Mammary epithelial cell (primary cell): ENCODE measurements around the gene HSPA12B.

Experiments used
- EZH2 ChIP-seq: IDR thresholded peaks from 2 replicates; pipeline ENCODE4 v1.6.1; 2012; ENCODE audit warnings: low read length, inconsistent platforms, borderline replicate concordance
- TF ChIP-seq, protein P1 (sequence below), 2 donors: IDR thresholded peaks in 1 of 2; conservative IDR thresholded peaks in 1 of 2; 2 replicates each; pipeline ENCODE4 v1.5.1; 2011 to 2012; ENCODE audit warnings: inconsistent platforms in 2 of 2, low read length in 2 of 2, mild to moderate bottlenecking in 2 of 2, control low read depth in 1 of 2, low read depth in 1 of 2; ENCODE audit not compliant: insufficient read depth in 1 of 2; ENCODE audit errors: extremely low read depth in 1 of 2

DNA sequence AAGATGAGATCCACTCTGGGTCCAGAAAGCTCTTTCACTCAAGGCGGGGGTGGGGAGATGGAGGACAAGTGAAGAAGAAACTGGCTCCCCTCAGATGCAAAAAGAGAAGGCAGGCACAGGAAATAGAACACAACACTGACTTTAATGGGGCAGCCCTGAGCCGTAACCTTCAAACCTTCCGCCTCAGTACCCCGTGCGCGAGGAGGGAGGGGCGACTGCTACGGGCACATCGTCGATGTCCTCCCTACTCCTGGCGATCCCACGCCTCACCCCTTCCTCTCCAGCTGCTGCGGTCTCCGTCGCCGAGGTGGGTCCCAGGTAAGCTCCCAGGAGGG lies 44.9 kb downstream of the HSPA12B start:
- TF ChIP-seq, protein P1, sequence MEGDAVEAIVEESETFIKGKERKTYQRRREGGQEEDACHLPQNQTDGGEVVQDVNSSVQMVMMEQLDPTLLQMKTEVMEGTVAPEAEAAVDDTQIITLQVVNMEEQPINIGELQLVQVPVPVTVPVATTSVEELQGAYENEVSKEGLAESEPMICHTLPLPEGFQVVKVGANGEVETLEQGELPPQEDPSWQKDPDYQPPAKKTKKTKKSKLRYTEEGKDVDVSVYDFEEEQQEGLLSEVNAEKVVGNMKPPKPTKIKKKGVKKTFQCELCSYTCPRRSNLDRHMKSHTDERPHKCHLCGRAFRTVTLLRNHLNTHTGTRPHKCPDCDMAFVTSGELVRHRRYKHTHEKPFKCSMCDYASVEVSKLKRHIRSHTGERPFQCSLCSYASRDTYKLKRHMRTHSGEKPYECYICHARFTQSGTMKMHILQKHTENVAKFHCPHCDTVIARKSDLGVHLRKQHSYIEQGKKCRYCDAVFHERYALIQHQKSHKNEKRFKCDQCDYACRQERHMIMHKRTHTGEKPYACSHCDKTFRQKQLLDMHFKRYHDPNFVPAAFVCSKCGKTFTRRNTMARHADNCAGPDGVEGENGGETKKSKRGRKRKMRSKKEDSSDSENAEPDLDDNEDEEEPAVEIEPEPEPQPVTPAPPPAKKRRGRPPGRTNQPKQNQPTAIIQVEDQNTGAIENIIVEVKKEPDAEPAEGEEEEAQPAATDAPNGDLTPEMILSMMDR (conservative IDR thresholded peaks at IDR 0.05 in 1 of 2, IDR thresholded peaks at IDR 0.05 in 1 of 2; ENCODE audit: extremely low read depth in 1 of 2, insufficient read depth in 1 of 2, low read depth in 1 of 2, low read length in 2 of 2): no peak
- no peak for TF ChIP-seq EZH2
